SJCRH30 (cell line): ENCODE measurements around the gene GMEB1. TPM values are rescaled to one million over a fixed set of nuclear protein-coding genes. Genes with fewer than 3 reads are reported as not detected.
A peak's percentile ranks its signal among the peaks of the same experiment; 100 is the strongest.
"Not testable (repeated sequence)": the region's sequence is repeated elsewhere in the genome, so short reads cannot be mapped to it uniquely, and the experiment has no call there.

Experiments
- DNase-seq, 2 experiments: peaks; one replicate each; pipeline ENCODE4 v3.0.0-alpha.2; 2015 to 2020
- H3K27ac ChIP-seq: fragments of 250-450 bp; sonication (Bioruptor Pico); 2 replicates; pipeline ENCODE4 v1.5.1; 2020; ENCODE audit warnings: mild to moderate bottlenecking, moderate library complexity
- H3K27me3 ChIP-seq: fragments of 250-450 bp; sonication (Bioruptor Pico); 2 replicates; pipeline ENCODE4 v1.5.1; 2020; ENCODE audit warnings: mild to moderate bottlenecking, moderate library complexity
- H3K36me3 ChIP-seq: fragments of 250-450 bp; sonication (Bioruptor Pico); 2 replicates; pipeline ENCODE4 v1.5.1; 2020; ENCODE audit warnings: mild to moderate bottlenecking, moderate library complexity
- H3K4me1 ChIP-seq: fragments of 250-450 bp; sonication (Bioruptor Pico); 2 replicates; pipeline ENCODE4 v1.5.1; 2020; ENCODE audit warnings: mild to moderate bottlenecking, moderate library complexity
- H3K4me3 ChIP-seq: fragments of 250-450 bp; sonication (Bioruptor Pico); 2 replicates; pipeline ENCODE4 v1.5.1; 2020; ENCODE audit warnings: mild to moderate bottlenecking, moderate library complexity
- H3K9me3 ChIP-seq: fragments of 250-450 bp; sonication (Bioruptor Pico); replicated peaks from 2 replicates; pipeline ENCODE4 v1.5.1; 2020; ENCODE audit warnings: mild to moderate bottlenecking, moderate library complexity
- total RNA-seq: library from RNA; depleted of rRNA; stranded (reverse); fragments of >200 nt; shearing (Covaris generic); gene quantifications from 2 replicates; pipeline ENCODE4 v1.2.3, GENCODE V29; 2014

GMEB1 gene
- total RNA-seq, 1 experiment from 2014 or later: 10.6 TPM

GRCh38 chr1:28655448-28656311 is 12.9 kb upstream of the GMEB1 start:
- H3K4me1 ChIP-seq, H3K4me3 ChIP-seq, DNase-seq: not testable (repeated sequence)

DNA sequence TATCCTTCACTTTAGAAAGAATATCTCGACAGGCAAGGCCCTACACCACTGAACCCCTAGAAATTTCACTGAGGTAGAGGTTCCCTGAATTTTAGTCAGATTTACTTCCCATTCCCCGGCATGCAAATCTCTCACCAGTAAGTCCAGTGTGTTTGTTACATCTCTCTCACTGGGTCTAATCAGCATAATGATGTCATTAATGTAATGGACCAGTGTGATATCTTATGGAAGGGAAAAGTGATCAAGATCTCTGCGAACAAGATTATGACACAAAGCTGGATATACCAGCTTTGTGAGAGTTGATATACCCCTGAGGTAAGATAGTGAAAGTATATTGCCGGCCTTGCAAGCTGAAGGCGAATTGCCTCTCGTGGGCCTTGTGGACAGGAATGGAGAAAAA is 12.2 kb upstream of the GMEB1 start:
- H3K4me1 ChIP-seq: no peaks in the 10 kb centered on the region
- H3K27ac ChIP-seq: no peak overlapping the region
- no peak for DNase-seq
- no peaks in the 10 kb centered on the region for H3K27me3 ChIP-seq
- H3K4me3 ChIP-seq: no peak overlapping the region
- H3K36me3 ChIP-seq: no peaks in the 10 kb centered on the region
- H3K9me3 ChIP-seq: no peaks in the 10 kb centered on the region

More at GRCh38 chr1:28655448-28656311, 12.9 kb upstream of the GMEB1 start:
- H3K36me3 ChIP-seq, H3K27me3 ChIP-seq, H3K9me3 ChIP-seq, H3K27ac ChIP-seq: not testable (repeated sequence)

DNA sequence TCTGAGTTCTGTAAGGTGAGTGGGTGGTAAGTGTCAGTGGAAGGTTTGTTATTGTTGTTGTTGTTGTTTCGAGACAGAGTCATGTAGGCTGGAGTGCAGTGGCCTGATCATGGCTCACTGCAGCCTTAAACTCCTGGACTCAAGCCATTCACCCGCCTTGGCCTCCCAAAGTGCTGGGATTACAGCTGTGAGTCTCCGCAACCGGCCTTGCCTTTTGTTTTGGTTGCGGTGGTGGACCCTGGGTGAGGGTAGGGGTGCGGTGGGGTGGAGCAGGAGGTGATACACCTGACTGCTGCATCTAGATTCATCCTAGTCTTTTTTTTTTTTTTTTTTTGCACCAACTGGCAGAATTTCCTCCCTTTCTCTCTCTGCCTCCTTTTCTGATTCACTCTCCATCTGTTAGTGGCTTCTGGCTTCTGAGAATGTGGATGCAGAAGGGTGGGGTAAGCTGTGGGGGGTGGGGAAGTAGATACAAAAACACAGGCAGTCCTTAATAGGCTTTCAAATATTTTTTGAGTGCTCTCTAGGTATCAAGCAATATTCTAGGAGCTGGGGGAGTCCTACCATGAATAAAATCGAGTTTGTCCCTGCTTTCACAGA is 4.6 kb upstream of the GMEB1 start:
- H3K4me1 ChIP-seq: no peaks in the 10 kb centered on the region
- no peaks in the 10 kb centered on the region for H3K27me3 ChIP-seq
- H3K9me3 ChIP-seq: no peaks in the 10 kb centered on the region
- no peak overlapping the region for H3K27ac ChIP-seq
- no peak for DNase-seq
- no peaks in the 10 kb centered on the region for H3K36me3 ChIP-seq
- H3K4me3 ChIP-seq: no peak overlapping the region

- no peaks in the 10 kb centered on the region for H3K27me3 ChIP-seq
- no peak for DNase-seq
Observed at GRCh38 chr1:28666806-28667205, 1.8 kb upstream of the GMEB1 start.

GRCh38 chr1:28668956-28669723 is 556 bp downstream of the GMEB1 start:
- no peaks in the 10 kb centered on the region for H3K9me3 ChIP-seq
- no peaks in the 10 kb centered on the region for H3K27me3 ChIP-seq
- peak overlapping the region; percentile 96 for H3K27ac ChIP-seq
- peaks cover 2% of the 10 kb centered on the region; the same call in 1 of the 2 replicates for H3K4me1 ChIP-seq
- peaks cover 4% of the 10 kb centered on the region; the same call in 1 of the 2 replicates for H3K36me3 ChIP-seq
- peak overlapping the region; percentile 100 for H3K4me3 ChIP-seq
- peak; percentile 63 to 77 for DNase-seq

More at GRCh38 chr1:28666806-28667205, 1.8 kb upstream of the GMEB1 start:
- no peak overlapping the region for H3K4me3 ChIP-seq
- H3K36me3 ChIP-seq: peaks cover 2% of the 10 kb centered on the region; the same call in 1 of the 2 replicates
- H3K9me3 ChIP-seq: no peaks in the 10 kb centered on the region
- peaks cover 2% of the 10 kb centered on the region; the same call in 1 of the 2 replicates for H3K4me1 ChIP-seq
- H3K27ac ChIP-seq: no peak overlapping the region

GRCh38 chr1:28671254-28671780 is 2.7 kb downstream of the GMEB1 start:
- DNase-seq: no peak
- no peak overlapping the region for H3K4me3 ChIP-seq
- H3K27ac ChIP-seq: no peak overlapping the region
- H3K36me3 ChIP-seq: peaks cover 4% of the 10 kb centered on the region; the same call in 1 of the 2 replicates
- no peaks in the 10 kb centered on the region for H3K27me3 ChIP-seq
- peaks cover 2% of the 10 kb centered on the region; the same call in 1 of the 2 replicates for H3K4me1 ChIP-seq
- no peaks in the 10 kb centered on the region for H3K9me3 ChIP-seq

DNA sequence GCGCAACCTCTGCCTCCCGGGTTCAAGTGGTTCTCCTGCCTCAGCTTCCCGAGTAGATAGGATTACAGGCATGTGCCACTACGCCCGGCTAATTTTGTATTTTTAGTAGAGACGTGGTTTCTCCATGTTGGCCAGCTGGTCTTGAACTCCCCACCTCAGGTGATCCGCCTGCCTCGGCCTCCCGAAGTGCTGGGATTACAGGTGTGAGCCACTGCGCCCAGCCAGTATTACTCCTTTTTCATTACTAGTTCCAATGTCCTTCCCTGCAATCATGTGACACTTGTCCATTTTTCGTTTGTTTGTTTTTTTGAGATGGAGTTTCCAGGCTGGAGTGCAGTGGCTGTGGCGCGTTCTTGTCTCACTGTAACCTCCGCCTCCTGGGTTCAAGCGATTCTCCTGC is 4.4 kb downstream of the GMEB1 start:
- not testable (repeated sequence) for H3K4me3 ChIP-seq, H3K4me1 ChIP-seq, DNase-seq

GRCh38 chr1:28675924-28676257 is 7.3 kb downstream of the GMEB1 start:
- Histone ChIP-seq H3K27ac (no peak overlapping the region), H3K9me3 (no peaks in the 10 kb centered on the region), H3K36me3 (0 out of 2 replicates have a peak, but pooled peaks cover 2% of the 10 kb centered on the region), H3K4me3 (no peak overlapping the region), H3K4me1 (no peaks in the 10 kb centered on the region), H3K27me3 (no peaks in the 10 kb centered on the region)
- DNase-seq: no peak

More for the DNA sequence above, 4.4 kb downstream of the GMEB1 start:
- H3K27ac ChIP-seq, H3K27me3 ChIP-seq, H3K36me3 ChIP-seq, H3K9me3 ChIP-seq: not testable (repeated sequence)

GRCh38 chr1:28680151-28680550 is 11.6 kb downstream of the GMEB1 start:
- H3K27me3 ChIP-seq: no peaks in the 10 kb centered on the region
- no peak overlapping the region for H3K27ac ChIP-seq
- H3K36me3 ChIP-seq: peaks cover 7% of the 10 kb centered on the region; the same call in 1 of the 2 replicates
- H3K4me3 ChIP-seq: no peak overlapping the region
- H3K9me3 ChIP-seq: no peaks in the 10 kb centered on the region
- DNase-seq: no peak
- H3K4me1 ChIP-seq: no peaks in the 10 kb centered on the region

- peaks cover 12% of the 10 kb centered on the region; the same call in 1 of the 2 replicates for H3K36me3 ChIP-seq
- H3K4me3 ChIP-seq: no peak overlapping the region
- H3K27me3 ChIP-seq: no peaks in the 10 kb centered on the region
- DNase-seq: no peak
- H3K4me1 ChIP-seq: no peaks in the 10 kb centered on the region
- H3K9me3 ChIP-seq: no peaks in the 10 kb centered on the region
- no peak overlapping the region for H3K27ac ChIP-seq
Observed at GRCh38 chr1:28682840-28683239, 14.3 kb downstream of the GMEB1 start.

- no peaks in the 10 kb centered on the region for H3K9me3 ChIP-seq
- H3K4me3 ChIP-seq: no peak overlapping the region
- DNase-seq: no peak
- no peaks in the 10 kb centered on the region for H3K4me1 ChIP-seq
- H3K36me3 ChIP-seq: peaks cover 12% of the 10 kb centered on the region; the same call in 1 of the 2 replicates
- no peak overlapping the region for H3K27ac ChIP-seq
- H3K27me3 ChIP-seq: no peaks in the 10 kb centered on the region
Observed at GRCh38 chr1:28684937-28685336, 16.4 kb downstream of the GMEB1 start.

DNA sequence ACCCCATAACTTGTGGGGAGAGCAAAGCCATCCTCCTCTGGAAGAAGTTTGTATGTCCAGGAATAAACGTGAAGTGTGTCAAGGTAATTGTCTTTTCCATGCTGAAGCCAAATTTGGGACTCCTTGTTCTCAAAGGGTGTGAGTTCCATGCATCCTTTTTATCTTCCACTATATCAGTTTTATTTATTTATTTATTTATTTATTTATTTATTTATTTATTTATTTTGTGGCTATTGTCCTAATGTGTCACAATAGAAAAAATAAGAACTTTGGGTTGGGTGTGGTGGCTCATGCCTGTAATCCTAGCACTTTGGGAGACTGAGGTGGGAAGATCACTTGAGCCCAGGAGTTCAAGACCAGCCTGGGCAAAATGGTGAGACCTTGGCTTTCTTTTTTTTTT is 23.0 kb downstream of the GMEB1 start:
- not testable (repeated sequence) for DNase-seq, H3K4me3 ChIP-seq, H3K9me3 ChIP-seq, H3K4me1 ChIP-seq, H3K27ac ChIP-seq, H3K27me3 ChIP-seq
- peaks cover 32% of the 10 kb centered on the region for H3K36me3 ChIP-seq

GRCh38 chr1:28703629-28704028 is 35.0 kb downstream of the GMEB1 start:
- Histone ChIP-seq H3K27me3 (no peaks in the 10 kb centered on the region), H3K27ac (no peak overlapping the region), H3K4me3 (no peak overlapping the region), H3K9me3 (no peaks in the 10 kb centered on the region), H3K36me3 (peaks cover 47% of the 10 kb centered on the region), H3K4me1 (no peaks in the 10 kb centered on the region)
- no peak for DNase-seq

- Histone ChIP-seq H3K36me3 (peaks cover 27% of the 10 kb centered on the region), H3K27ac (no peak overlapping the region), H3K9me3 (no peaks in the 10 kb centered on the region), H3K27me3 (no peaks in the 10 kb centered on the region), H3K4me1 (no peaks in the 10 kb centered on the region), H3K4me3 (no peak overlapping the region)
- DNase-seq: no peak
Observed at GRCh38 chr1:28716336-28716735, 47.8 kb downstream of the GMEB1 start.
